SK-N-SH (cell line): ENCODE measurements around the gene C19orf67.

Experiments
- CTCF ChIP-seq: fragments of 200-600 bp; sonication (generic); IDR thresholded peaks from 2 replicates; pipeline ENCODE4 v1.6.1; 2017; ENCODE audit warnings: antibody characterized with exemption, mild to moderate bottlenecking, moderate library complexity
- EP300 ChIP-seq, 2 experiments: IDR thresholded peaks; 2 replicates each; pipeline versions ENCODE4 v1.4.0 to v1.6.1; 2012; ENCODE audit warnings: borderline replicate concordance in 1 of 2, low read depth in 1 of 2, low read length in 1 of 2
- EZH2phosphoT487 ChIP-seq: fragments of 200-600 bp; sonication (generic); IDR thresholded peaks from 2 replicates; pipeline ENCODE4 v1.6.1; 2017; ENCODE audit warnings: low read depth, mixed run types, mild to moderate bottlenecking, antibody characterized with exemption, moderate library complexity, borderline replicate concordance
- GABPA ChIP-seq: IDR thresholded peaks from 2 replicates; pipeline ENCODE4 v1.4.0; 2012; ENCODE audit warnings: low read depth, mild to moderate bottlenecking
- MAX ChIP-seq: IDR thresholded peaks from 2 replicates; pipeline ENCODE4 v1.4.0; 2012; ENCODE audit warnings: low read depth
- POLR2AphosphoS5 ChIP-seq: IDR thresholded peaks from 2 replicates; pipeline ENCODE4 v1.6.1; 2012; ENCODE audit warnings: low read depth, low read length
- RAD21 ChIP-seq: IDR thresholded peaks from 2 replicates; pipeline ENCODE4 v1.6.1; 2012; ENCODE audit warnings: mild to moderate bottlenecking, low read length
- RXRA ChIP-seq: IDR thresholded peaks from 2 replicates; pipeline ENCODE4 v1.4.0; 2012; ENCODE audit warnings: low read depth, mild to moderate bottlenecking, borderline replicate concordance
- SMC3 ChIP-seq: IDR thresholded peaks from 2 replicates; pipeline ENCODE4 v1.6.1; 2012; ENCODE audit warnings: low read depth, low read length, improper control_type of control experiment
- TAF1 ChIP-seq: IDR thresholded peaks from 2 replicates; pipeline ENCODE4 v1.6.1; 2012; ENCODE audit warnings: low read depth, mild to moderate bottlenecking, low read length, moderate library complexity, borderline replicate concordance
- TEAD4 ChIP-seq: IDR thresholded peaks from 2 replicates; pipeline ENCODE4 v1.4.0; 2012; ENCODE audit warnings: mild to moderate bottlenecking, borderline replicate concordance; ENCODE audit not compliant: insufficient read depth
- USF1 ChIP-seq: IDR thresholded peaks from 2 replicates; pipeline ENCODE4 v1.4.0; 2012; ENCODE audit warnings: low read depth, borderline replicate concordance
- YY1 ChIP-seq: IDR thresholded peaks from 2 replicates; pipeline ENCODE4 v1.4.0; 2012; ENCODE audit warnings: low read depth, mild to moderate bottlenecking

- no peak for TF ChIP-seq SMC3
- TF ChIP-seq GABPA: no peak
- no peak for TF ChIP-seq USF1
- no peak for TF ChIP-seq CTCF
- TF ChIP-seq TAF1: no peak
- no peak for TF ChIP-seq RAD21
- TF ChIP-seq TEAD4: no peak
- no peak for TF ChIP-seq EP300 (IDR thresholded peaks at IDR 0.05; ENCODE audit: borderline replicate concordance in 1 of 2, low read depth in 1 of 2, low read length in 1 of 2)
- no peak for TF ChIP-seq MAX
- no peak for TF ChIP-seq YY1
- no peak for TF ChIP-seq POLR2AphosphoS5
- TF ChIP-seq EZH2phosphoT487: no peak
- TF ChIP-seq RXRA: no peak
Measured at GRCh38 chr19:14061751-14062557, 23.6 kb downstream of the C19orf67 start, which contains the start of gene PALM3.
